ENCODE data around the gene TMPRSS4. TPM values are rescaled to one million over a fixed set of nuclear protein-coding genes. Genes with fewer than 3 reads are reported as not detected.

TMPRSS4 gene
- total RNA-seq, 1 experiment from 2014 or later: 1.5 TPM

DNA sequence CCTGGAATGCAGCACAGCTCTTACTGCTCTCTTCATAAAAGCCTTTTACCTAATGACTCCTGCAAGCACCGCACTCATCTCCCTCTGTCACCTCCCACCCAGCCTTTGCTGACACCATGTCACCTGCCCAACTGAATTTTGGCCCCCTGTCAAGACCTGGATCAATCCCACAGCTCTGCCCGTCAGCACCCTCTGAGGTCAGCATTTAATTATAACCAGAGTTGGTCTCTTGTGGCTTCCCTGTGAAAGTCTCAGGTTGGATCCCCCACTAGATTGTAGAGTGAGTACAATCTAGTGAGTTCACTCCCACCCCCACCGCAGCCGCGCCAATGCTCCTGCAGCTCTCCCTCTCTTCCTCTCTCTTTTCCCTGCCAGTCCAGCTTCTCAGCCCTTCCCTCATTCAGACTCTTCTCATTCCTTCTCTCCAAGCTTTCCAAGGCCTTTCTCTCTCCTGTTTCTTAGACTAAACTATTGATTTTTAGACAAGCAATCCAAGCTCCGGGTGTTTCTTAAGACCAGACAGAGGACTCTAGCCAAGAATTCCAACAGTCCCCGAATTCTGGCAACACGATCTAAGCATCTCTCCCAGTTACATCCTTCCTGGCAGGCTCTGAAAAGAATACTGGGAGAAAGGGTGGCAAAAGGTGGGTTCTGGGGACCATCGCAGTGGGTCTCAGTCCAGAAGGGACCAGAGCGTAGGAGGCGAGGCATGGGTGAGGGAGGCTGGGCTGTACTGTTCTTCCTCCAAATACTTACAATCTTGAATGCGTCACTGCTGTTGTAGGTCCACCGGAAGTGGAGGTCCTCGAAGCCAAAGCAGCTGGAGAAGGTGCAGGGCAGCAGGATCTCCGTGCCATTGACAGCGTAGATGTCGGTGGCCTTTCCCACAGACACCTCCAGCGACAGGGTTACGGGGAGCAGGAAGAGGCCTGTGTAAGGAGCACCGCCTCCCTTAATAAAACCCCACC is 67.7 kb downstream of the TMPRSS4 start:
- Histone ChIP-seq H3K9ac (ENCODE audit: low read length) (no peak overlapping the region), H3K79me2 (ENCODE audit: insufficient read depth, low read length) (no peaks in the 10 kb centered on the region), H3K9me3 (ENCODE audit: control insufficient read depth in 1 of 2, insufficient read depth in 1 of 2, low read depth in 1 of 2, low read length in 2 of 2) (no peaks in the 10 kb centered on the region), H4K20me1 (ENCODE audit: insufficient read depth) (no peaks in the 10 kb centered on the region), H3K4me1 (ENCODE audit: control insufficient read depth in 1 of 2, insufficient read depth in 2 of 2, low read length in 2 of 2) (peaks cover 0 to 10% of the 10 kb centered on the region in 2 experiments; a peak in 2 of 4 replicates), H3K36me3 (ENCODE audit: control insufficient read depth in 1 of 2, insufficient read depth in 2 of 2, low read length in 2 of 2) (no peaks in the 10 kb centered on the region), H3K4me2 (ENCODE audit: low read length) (peak overlapping the region; percentile 89), H2AFZ (ENCODE audit: low read depth, low read length, poor library complexity, severe bottlenecking) (no peak overlapping the region), H3K27me3 (ENCODE audit: insufficient read depth, low read length) (no peaks in the 10 kb centered on the region), H3K9me2 (ENCODE audit: insufficient read depth) (no peaks in the 10 kb centered on the region), H3K4me3 (replicated peaks in 1 of 2; ENCODE audit: low read depth in 1 of 2, low read length in 2 of 2) (no peak overlapping the region), H3K27ac (ENCODE audit: low read depth, low read length) (no peak overlapping the region)
- intact Hi-C loops (cut with micrococcal nuclease): loop anchor here (1.0 to 5.0 kb wide), 5 partner anchors 27 to 468 kb away; no protein-coding TSS in a partner anchor
- TF ChIP-seq CBX3 (IDR thresholded peaks at IDR 0.05; ENCODE audit: low read depth) (no peak), EZH2 (IDR thresholded peaks at IDR 0.05) (no peak), YY1 (IDR thresholded peaks at IDR 0.05; ENCODE audit: extremely low read depth, insufficient replicate concordance, low read depth, low read length) (no peak), ELF1 (IDR thresholded peaks at IDR 0.05; ENCODE audit: borderline replicate concordance, low read depth) (no peak), SIN3A (IDR thresholded peaks at IDR 0.05; ENCODE audit: low read depth) (no peak), JUND (IDR thresholded peaks at IDR 0.05) (no peak), CEBPB (IDR thresholded peaks at IDR 0.05; ENCODE audit: low read depth) (no peak), ZFX (IDR thresholded peaks at IDR 0.05) (no peak), TCF7L2 (IDR thresholded peaks at IDR 0.05; ENCODE audit: borderline replicate concordance, extremely low read depth, insufficient read depth, insufficient read length) (no peak), FOSL1 (IDR thresholded peaks at IDR 0.05; ENCODE audit: low read depth) (no peak)
- TF ChIP-seq, protein P1, sequence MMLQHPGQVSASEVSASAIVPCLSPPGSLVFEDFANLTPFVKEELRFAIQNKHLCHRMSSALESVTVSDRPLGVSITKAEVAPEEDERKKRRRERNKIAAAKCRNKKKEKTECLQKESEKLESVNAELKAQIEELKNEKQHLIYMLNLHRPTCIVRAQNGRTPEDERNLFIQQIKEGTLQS (IDR thresholded peaks at IDR 0.05): no peak
- TF ChIP-seq, protein P2, sequence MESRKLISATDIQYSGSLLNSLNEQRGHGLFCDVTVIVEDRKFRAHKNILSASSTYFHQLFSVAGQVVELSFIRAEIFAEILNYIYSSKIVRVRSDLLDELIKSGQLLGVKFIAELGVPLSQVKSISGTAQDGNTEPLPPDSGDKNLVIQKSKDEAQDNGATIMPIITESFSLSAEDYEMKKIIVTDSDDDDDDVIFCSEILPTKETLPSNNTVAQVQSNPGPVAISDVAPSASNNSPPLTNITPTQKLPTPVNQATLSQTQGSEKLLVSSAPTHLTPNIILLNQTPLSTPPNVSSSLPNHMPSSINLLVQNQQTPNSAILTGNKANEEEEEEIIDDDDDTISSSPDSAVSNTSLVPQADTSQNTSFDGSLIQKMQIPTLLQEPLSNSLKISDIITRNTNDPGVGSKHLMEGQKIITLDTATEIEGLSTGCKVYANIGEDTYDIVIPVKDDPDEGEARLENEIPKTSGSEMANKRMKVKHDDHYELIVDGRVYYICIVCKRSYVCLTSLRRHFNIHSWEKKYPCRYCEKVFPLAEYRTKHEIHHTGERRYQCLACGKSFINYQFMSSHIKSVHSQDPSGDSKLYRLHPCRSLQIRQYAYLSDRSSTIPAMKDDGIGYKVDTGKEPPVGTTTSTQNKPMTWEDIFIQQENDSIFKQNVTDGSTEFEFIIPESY (IDR thresholded peaks at IDR 0.05; ENCODE audit: extremely low read depth, insufficient replicate concordance, low read length): no peak
- TF ChIP-seq, protein P3, sequence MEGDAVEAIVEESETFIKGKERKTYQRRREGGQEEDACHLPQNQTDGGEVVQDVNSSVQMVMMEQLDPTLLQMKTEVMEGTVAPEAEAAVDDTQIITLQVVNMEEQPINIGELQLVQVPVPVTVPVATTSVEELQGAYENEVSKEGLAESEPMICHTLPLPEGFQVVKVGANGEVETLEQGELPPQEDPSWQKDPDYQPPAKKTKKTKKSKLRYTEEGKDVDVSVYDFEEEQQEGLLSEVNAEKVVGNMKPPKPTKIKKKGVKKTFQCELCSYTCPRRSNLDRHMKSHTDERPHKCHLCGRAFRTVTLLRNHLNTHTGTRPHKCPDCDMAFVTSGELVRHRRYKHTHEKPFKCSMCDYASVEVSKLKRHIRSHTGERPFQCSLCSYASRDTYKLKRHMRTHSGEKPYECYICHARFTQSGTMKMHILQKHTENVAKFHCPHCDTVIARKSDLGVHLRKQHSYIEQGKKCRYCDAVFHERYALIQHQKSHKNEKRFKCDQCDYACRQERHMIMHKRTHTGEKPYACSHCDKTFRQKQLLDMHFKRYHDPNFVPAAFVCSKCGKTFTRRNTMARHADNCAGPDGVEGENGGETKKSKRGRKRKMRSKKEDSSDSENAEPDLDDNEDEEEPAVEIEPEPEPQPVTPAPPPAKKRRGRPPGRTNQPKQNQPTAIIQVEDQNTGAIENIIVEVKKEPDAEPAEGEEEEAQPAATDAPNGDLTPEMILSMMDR (IDR thresholded peaks at IDR 0.05 in 2 of 3, conservative IDR thresholded peaks at IDR 0.05 in 1 of 3; ENCODE audit: borderline replicate concordance in 1 of 3, insufficient read depth in 1 of 3, low read depth in 2 of 3, low read length in 2 of 3): no peak
- ATAC-seq (no peak), DNase-seq (ENCODE audit: low read depth, low spot score) (no peak)
- CTCF ChIA-PET: interaction anchor here (1.2 to 2.9 kb wide), 2 partner anchors 12 to 27 kb away, joined by 3 to 13 read pairs; no protein-coding TSS in a partner anchor
- BruUV-seq (replicated peaks): no TSS peak
- POLR2A ChIA-PET: no interaction called here
- RAD21 ChIA-PET (ENCODE audit: low non-redundant PET in 1 of 2, low total read pairs in 2 of 2, uncharacterized antibody in 2 of 2, unreplicated experiment in 2 of 2): no interaction called here

Data from HCT116 (cell line).